NT2/D1 (cell line): Measurements from ENCODE around the gene CXCL6.

ENCODE experiments used
- SUZ12 ChIP-seq: IDR thresholded peaks from 2 replicates; pipeline ENCODE4 v1.6.1; 2011; ENCODE audit not compliant: insufficient read length, insufficient read depth; ENCODE audit errors: extremely low read depth
- YY1 ChIP-seq: IDR thresholded peaks from 2 replicates; pipeline ENCODE4 v1.6.1; 2011; ENCODE audit not compliant: insufficient read length, insufficient read depth
- ZNF274 ChIP-seq: IDR thresholded peaks from 2 replicates; pipeline ENCODE4 v1.6.1; 2011; ENCODE audit warnings: mild to moderate bottlenecking, low read depth, low read length

GRCh38 chr4:73841243-73841925, 4.9 kb downstream of the CXCL6 start:
- TF ChIP-seq ZNF274 (no peak), YY1 (no peak), SUZ12 (no peak)
